Suppressor macrophage treated with lipopolysaccharide for 1 hour (primary cell): ENCODE measurements around the gene MPZL2.
A peak's percentile ranks its signal among the peaks of the same experiment; 100 is the strongest.

Source experiments
- DNase-seq, 3 donors: peaks; one replicate each; pipeline ENCODE4 v3.0.0-alpha.2; 2020 to 2022

Gene MPZL2

GRCh38 chr11:118283037-118283636 is 19.0 kb upstream of the MPZL2 start:
- no peak for DNase-seq

- no peak for DNase-seq
Observed at GRCh38 chr11:118282606-118283005, 18.5 kb upstream of the MPZL2 start.

- DNase-seq = peak in 1 of 3 donors; percentile 25
Observed at GRCh38 chr11:118281284-118281683, 17.2 kb upstream of the MPZL2 start.

- no peak for DNase-seq
Observed at GRCh38 chr11:118277312-118277711, 13.2 kb upstream of the MPZL2 start.

DNA sequence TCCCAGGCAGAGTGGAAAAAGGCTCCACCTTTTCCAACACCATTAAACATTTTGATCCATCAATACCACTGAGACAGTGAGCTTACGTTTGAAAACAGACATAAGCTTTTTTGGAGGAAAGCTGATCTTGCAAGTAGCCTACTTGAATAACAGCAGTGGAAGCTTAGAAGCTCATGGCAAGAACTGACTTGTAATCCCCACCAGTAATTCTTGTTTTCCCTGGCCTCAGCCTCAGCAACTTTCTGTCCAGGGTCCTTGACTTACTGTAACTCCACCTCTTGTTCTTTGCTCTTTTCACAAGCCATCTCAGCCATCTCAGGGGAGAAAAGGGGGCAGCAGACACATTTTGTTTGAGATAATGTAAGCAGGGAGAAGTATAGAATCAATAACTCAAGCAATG is 12.3 kb upstream of the MPZL2 start:
- DNase-seq = no peak

GRCh38 chr11:118275176-118275575 is 11.1 kb upstream of the MPZL2 start:
- no peak for DNase-seq

DNA sequence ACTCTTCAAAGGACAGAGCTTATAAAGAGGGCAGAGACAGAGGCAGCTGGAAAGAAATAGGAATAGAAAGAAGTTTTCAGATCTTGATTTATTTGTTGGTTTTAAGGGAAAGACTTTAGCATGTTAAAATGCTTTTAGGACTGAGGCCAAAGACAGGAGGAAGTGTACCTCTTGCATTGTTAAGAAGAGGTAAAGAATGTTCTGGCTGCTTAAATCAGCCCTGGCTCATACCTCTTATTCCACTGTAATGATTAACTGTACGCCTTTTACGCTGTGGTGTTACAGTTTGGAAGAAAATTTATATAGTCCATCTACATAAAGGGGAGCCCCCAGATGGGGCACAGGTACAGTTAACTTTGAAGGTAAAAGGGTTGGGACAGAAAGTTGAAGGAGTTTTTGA is 10.1 kb upstream of the MPZL2 start:
- DNase-seq = no peak

DNA sequence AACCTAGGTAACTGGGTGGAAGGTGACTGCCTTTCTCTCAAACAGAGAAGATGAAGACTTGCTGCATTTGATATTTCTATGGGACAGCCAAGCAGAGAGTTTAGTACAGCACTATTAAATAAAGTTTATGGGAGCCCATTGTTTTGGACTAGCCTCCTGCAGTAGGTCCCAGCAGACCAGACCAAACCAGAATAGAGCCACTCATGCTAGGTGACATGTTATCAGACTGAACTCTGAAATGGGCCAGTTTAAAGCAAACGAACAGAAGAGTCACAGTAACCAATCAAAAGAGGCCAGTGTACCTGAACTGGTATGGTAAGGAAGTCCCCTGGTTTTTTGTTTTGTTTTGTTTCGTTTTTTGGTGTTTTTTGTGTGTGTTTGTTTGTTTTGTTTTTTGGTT is 7.9 kb upstream of the MPZL2 start:
- no peak for DNase-seq

DNA sequence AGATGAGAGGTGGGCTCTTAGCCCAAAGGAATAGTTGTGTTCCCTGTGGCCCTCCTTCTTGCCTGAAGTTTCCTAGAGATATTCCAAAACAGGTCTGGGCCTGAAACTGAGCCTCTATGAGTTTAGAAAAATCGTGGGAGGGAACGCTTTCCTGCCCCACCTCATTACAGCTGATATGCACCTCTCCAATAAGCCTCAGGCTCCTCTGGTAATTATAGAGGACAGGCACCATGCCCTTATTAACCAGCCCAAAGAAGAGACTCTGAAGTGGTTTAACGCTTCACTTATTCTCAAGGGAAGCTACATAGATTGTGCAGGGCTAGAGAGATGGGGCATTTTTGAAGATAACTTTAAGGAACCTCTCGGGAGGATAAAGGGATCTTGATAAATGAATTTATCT is 3.4 kb upstream of the MPZL2 start:
- no peak for DNase-seq

DNA sequence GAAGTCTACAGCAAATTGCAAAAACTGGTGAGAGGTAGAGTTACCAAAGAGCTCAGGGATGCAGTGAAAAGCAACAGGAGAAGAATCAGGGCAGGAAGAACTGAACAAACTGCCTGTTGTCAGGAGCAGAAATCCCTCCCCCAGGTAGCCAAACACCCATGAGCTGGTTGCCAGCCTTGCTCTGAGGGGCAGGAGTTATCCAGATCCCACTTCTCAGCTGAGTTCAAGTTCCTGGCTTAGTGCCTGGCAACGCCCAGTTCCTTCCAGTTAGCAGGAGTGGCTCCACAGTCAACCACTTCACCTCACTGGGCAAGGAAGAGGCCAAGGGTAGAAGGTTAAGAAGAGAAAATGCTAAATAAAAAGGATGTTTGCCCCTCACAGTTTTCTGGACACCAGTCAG is 1.9 kb upstream of the MPZL2 start:
- DNase-seq = no peak

- no peak for DNase-seq
Observed at GRCh38 chr11:118264569-118265465, 720 bp upstream of the MPZL2 start.

DNA sequence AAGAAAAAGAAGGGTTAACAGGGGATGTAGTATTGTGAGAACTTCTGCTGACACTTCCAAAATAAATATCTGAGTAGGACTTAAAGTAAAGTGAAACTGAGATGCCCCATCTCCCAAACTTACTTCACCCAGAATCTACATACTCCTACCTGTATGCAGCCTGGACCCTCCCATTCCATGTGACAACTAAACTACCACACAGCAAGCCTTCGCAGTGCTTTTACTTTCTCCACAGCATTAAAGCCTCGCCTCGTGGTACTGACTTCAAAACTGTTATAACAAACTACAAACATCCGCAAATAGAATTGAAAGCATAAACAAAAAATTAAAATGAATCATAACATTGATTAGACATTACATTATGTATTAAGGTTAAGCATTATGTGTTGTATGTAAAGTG is 985 bp downstream of the MPZL2 start:
- DNase-seq = no peak

- no peak for DNase-seq
Observed at GRCh38 chr11:118260353-118260752, 3.7 kb downstream of the MPZL2 start.

- peak in 1 of 3 donors; percentile 12 for DNase-seq
Observed at GRCh38 chr11:118259138-118259537, 5.0 kb downstream of the MPZL2 start.

- peak in 1 of 3 donors; percentile 21 for DNase-seq
Observed at GRCh38 chr11:118258410-118258809, 5.7 kb downstream of the MPZL2 start.

- peak; percentile 40 to 62 (median 58) for DNase-seq
Observed at GRCh38 chr11:118252688-118253087, 11.4 kb downstream of the MPZL2 start.

- DNase-seq = peak; percentile 47 to 58 (median 56)
Observed at GRCh38 chr11:118251858-118252652, 12.0 kb downstream of the MPZL2 start, which contains the start of gene MPZL3. TSS of gene MPZL3 (minus strand) at chr11:118252365. CDS start at chr11:118252294, 71 bp downstream.

GRCh38 chr11:118247041-118247440 is 17.1 kb downstream of the MPZL2 start:
- no peak for DNase-seq

- no peak for DNase-seq
Observed at GRCh38 chr11:118245936-118246562, 18.0 kb downstream of the MPZL2 start.

DNA sequence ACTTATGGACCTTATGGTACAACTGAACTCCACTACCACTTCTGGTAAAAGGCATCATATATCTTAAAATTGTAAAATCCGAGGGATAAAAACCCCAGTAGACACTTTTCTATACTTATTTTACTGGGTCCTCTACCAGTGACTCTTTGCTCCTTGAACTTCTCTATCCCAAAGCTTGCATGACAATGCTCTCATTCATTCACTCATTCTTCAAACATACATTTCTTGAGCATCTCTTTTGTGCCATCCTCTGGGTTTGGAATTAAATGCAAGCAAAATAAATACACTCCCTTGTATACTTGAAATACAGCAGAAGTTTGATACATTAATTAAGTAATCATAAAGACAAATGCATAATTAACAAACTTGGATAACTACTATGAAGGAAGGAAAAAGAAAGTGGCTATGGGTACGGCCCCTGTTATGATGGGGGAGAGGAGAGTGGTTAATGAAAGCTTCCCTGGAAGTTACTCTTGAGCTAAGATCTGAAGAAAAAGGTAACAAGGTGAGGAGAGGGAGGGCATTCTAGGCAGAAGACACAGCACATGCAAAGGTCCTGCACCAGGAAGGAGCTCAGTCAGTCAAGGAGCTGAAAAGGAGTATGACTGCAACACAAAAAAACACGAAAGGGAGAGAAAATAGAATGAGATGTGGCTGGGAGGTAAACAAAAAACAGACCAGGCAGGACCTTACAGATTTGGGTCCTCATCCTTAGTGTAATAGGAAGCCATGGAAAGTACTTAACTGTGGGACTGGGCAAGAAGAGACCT is 19.9 kb downstream of the MPZL2 start:
- DNase-seq = no peak

DNA sequence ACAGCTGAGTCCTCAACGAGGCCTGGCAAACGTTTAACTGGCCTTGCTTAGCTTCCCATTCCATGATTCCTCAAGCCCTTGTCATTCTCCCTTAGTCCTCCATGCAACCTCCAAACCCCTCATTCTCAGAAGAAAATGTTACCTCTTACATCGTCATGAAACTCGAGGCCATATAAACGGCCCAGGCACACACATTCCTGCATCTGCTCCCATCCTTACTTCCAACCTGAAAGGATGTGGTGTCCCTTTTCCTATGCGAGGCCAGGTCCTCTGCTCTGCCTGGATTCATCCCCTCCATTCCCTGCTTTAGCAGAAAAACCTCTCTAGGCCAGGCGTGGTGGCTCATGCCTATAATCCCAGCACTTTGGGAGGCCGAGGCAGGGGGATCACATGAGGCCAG is 20.9 kb downstream of the MPZL2 start:
- no peak for DNase-seq

DNA sequence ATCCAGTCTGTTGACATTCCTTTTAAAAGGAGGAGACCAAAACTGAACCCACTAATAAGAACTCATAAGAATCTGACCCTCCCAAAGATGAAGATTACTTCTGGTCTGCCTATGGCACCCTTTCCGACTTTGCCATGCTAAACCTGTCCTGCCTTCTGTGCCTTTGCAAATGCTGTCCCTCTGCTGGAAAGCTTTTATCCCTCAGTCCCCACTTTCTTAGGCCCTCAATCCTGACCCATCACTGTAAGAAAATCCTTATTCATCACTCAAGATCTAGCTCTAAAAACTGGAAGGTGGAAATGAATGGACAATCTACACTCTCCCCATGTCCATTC is 22.4 kb downstream of the MPZL2 start:
- DNase-seq = no peak
